ENCODE results near the gene LIMCH1.

Gene LIMCH1

DNA sequence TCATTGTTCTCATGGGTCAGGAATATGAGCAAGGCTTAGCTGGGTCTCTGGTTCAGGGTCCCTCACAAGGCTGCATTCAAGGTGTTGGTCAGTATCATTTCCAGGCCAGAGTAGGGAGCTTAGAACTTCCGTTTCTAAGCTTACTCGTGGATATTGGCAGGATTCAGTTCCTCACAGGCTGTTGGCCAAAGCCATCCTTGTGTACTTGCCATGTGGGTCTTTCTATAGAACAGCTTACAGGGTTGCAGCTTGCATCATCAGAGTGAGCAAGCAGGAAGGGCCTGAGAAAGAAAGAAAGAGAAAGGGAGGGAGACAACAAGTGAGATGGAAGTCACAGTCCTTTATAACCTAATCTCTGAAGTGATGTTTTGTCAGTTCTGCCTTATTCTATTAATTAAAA is 5.1 kb upstream of the LIMCH1 start:
- FAIRE-seq (no peak), DNase-seq (ENCODE audit: insufficient read length) (no peak)
- TF ChIP-seq POLR2A (IDR thresholded peaks at IDR 0.05; ENCODE audit: low read depth, low read length) (no peak), TAF1 (IDR thresholded peaks at IDR 0.05; ENCODE audit: borderline replicate concordance, low read depth, low read length) (no peak)

DNA sequence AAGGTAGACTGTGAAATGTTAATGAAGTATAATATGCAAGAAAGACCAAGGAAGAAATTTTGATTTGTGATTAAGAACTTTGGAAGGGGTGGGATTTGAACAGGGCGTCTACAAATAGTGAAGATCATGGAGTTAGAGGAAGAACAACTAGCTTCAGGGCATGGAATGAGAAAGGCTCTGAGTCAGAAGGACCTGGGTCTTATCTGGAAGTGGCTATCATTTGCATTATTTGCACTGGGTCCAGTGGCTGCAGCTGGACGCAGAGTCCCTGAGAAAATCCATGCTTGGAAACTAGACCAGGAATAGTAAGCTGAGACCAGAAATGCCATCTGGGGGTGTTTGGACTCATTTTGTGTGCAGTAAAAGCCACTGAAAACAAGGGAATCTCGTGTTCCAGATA is 4.3 kb upstream of the LIMCH1 start:
- DNase-seq (ENCODE audit: insufficient read length) (no peak), FAIRE-seq (no peak)
- TF ChIP-seq TAF1 (IDR thresholded peaks at IDR 0.05; ENCODE audit: borderline replicate concordance, low read depth, low read length) (no peak), POLR2A (IDR thresholded peaks at IDR 0.05; ENCODE audit: low read depth, low read length) (no peak), POLR2AphosphoS5 (IDR thresholded peaks at IDR 0.05; ENCODE audit: low read depth, low read length) (no peak)

DNA sequence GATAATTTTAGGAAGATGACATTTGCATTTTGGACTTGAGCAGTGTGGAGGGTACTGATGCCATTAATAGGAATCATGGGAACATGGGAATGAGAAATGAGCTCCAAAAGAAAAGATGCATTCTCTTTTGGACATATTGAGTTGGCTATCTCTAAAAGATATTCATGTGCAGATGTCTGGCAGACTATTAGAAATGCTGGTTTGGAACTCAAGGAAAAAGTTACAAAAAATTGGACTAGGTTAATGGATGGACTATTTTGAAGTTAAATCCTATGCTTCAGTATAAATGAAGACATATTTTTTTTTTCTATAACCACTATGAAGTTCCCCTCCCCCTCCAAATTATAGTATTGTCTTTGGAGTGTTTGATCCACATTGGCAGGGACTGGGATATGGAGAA is 3.6 kb upstream of the LIMCH1 start:
- FAIRE-seq (no peak), DNase-seq (ENCODE audit: insufficient read length) (no peak)
- TF ChIP-seq TAF1 (IDR thresholded peaks at IDR 0.05; ENCODE audit: borderline replicate concordance, low read depth, low read length) (no peak), POLR2A (IDR thresholded peaks at IDR 0.05; ENCODE audit: low read depth, low read length) (no peak), POLR2AphosphoS5 (IDR thresholded peaks at IDR 0.05; ENCODE audit: low read depth, low read length) (no peak)

DNA sequence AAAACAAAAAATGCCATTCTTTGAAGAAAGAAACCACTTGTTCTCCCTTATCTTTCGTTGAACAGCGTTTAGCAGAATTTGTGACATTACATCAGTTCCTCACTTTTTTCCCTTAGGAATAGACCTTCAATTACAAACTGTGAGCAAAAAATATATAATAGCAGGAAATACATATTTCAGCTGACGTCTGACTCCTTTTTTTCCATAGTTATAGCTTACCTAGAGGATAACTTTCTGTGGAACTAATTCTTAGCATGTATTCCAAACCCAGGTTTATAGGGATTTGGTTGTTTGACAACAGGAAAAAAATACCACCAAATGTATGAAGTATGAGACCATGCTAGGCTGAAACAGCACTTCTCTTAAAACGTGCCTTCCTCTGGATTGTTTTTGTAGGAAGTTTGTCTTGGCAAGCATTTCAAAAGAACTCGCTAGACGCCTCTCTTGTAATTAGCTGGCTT is 2.0 kb upstream of the LIMCH1 start:
- TF ChIP-seq POLR2AphosphoS5 (IDR thresholded peaks at IDR 0.05; ENCODE audit: low read depth, low read length): no peak
- TF ChIP-seq POLR2A (IDR thresholded peaks at IDR 0.05; ENCODE audit: low read depth, low read length): no peak
- no peak for TF ChIP-seq TAF1 (IDR thresholded peaks at IDR 0.05; ENCODE audit: borderline replicate concordance, low read depth, low read length)
- FAIRE-seq: no peak
- no peak for DNase-seq (ENCODE audit: insufficient read length)

DNA sequence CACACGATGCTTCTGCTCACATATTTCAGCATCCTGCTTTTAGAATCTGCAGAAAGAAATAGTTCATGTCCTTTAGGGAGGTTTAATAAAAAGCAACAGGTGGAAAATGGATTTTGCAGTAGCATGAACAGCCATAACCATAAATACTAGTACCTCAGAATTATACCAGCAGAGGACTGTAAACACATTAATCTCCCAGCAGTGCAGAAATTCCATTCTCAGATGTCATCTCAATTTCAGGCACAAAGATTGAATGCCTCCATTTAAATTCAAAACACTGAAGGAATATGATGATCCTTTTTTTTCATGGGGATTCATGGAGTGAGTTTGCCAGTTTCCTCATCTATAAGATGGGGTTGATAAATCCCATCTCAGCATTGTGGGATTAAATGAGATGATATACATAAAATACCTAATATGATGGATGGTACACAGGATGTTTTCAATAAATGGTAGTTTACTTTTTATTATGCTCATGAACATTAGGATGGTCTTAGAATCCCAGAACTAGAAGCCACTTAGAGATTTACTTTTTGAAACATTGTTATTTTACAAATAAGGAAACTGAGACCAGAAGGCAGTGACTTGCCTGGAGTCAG is 566 bp upstream of the LIMCH1 start:
- FAIRE-seq (no peak), DNase-seq (ENCODE audit: insufficient read length) (no peak)
- TF ChIP-seq POLR2AphosphoS5 (IDR thresholded peaks at IDR 0.05; ENCODE audit: low read depth, low read length) (no peak), POLR2A (IDR thresholded peaks at IDR 0.05; ENCODE audit: low read depth, low read length) (no peak), TAF1 (IDR thresholded peaks at IDR 0.05; ENCODE audit: borderline replicate concordance, low read depth, low read length) (no peak)

DNA sequence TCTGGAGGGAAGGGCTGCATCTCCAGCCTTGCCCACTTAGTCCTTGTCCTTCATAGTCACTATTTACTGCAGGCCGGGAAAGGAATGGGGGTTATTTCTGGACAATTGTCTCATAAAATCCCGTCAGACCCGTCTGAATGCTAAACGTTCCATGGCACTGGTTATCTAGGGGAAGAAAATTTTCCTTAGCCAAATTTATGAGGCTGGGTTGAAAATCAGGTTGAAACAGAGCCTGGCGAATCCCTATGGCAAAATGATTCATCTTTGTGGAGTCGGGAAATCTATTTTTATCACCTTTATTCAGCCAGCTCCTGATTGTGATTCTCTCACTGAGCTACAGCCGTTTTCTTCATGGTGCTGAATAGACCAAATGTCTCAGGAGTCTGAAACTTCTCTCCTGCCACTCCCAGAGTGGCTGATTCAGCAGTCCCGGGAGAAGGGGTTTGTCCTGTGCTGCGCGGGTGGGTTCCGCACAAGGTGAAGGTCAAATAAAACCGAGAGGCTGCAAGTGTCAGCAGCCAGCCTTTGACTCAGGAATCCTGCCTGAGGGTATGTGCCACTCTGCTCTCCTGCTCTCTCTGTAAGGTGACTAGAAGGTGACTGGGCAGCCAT is 1.0 kb downstream of the LIMCH1 start:
- TF ChIP-seq TAF1 (IDR thresholded peaks at IDR 0.05; ENCODE audit: borderline replicate concordance, low read depth, low read length) (no peak), POLR2A (IDR thresholded peaks at IDR 0.05; ENCODE audit: low read depth, low read length) (no peak), POLR2AphosphoS5 (IDR thresholded peaks at IDR 0.05; ENCODE audit: low read depth, low read length) (no peak)
- DNase-seq (ENCODE audit: insufficient read length) (no peak), FAIRE-seq (no peak)

DNA sequence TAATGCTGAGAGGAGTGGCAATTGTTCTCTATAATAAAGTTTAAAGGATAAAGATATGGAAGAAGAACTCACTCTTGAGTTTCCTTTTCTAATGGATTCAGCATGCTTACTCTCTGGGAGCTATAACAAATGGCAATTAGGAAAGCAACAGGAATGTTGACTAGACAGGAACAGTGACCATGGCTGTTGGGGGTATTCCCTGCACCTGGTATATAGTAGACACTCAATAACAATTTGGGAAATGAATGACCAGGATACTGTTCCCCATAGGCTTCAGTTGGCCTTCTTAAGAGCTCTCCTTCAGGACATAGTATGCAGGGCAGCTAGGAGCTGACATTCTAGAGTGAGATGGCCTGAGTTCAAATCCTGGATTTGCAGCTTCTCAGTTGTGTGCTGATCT is 1.8 kb downstream of the LIMCH1 start:
- no peak for TF ChIP-seq POLR2AphosphoS5 (IDR thresholded peaks at IDR 0.05; ENCODE audit: low read depth, low read length)
- no peak for TF ChIP-seq TAF1 (IDR thresholded peaks at IDR 0.05; ENCODE audit: borderline replicate concordance, low read depth, low read length)
- TF ChIP-seq POLR2A (IDR thresholded peaks at IDR 0.05; ENCODE audit: low read depth, low read length): no peak
- no peak for DNase-seq (ENCODE audit: insufficient read length)

DNA sequence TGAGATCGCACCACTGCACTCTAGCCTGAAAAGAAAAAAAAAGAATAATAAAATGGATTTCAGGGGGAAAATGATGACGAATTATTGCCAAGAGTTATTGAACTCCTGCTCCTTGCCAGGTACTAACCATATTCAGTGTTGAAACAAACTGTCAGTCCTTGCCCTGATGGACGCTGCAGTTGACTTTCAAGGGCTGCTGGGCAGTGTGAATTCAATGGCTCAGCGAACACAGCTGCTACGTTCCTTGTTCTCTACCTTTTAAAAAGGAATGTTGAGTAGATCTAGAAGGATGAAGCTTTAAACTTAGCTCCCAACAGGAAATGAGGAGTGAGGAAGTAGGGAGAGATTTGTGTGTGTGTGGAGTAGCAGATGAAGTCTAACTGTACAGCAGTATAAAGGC is 2.7 kb downstream of the LIMCH1 start:
- TF ChIP-seq POLR2A (IDR thresholded peaks at IDR 0.05; ENCODE audit: low read depth, low read length): no peak
- TF ChIP-seq POLR2AphosphoS5 (IDR thresholded peaks at IDR 0.05; ENCODE audit: low read depth, low read length): no peak
- TF ChIP-seq TAF1 (IDR thresholded peaks at IDR 0.05; ENCODE audit: borderline replicate concordance, low read depth, low read length): no peak
- no peak for FAIRE-seq
- no peak for DNase-seq (ENCODE audit: insufficient read length)

More for the DNA sequence above, 1.8 kb downstream of the LIMCH1 start:
- FAIRE-seq: no peak

DNA sequence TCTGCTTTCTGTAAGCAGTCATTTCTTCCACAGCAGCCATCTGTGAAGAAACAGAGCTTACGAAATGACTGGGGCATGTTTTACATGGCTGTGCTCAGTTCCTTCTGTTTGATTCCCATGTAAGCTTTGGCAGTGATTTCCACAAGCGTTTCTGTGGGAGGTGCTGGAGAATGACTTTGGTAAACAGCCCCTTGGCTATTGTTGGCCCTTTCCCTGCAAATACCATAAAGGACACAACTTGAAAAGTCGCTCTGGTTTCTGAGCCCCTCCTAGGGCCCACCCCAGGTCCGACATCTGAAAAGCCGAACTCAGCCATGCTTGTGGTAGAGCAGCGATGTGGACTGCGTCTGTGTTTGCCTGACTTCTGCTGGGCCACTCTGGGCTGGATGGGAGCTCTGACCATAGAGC is 3.7 kb downstream of the LIMCH1 start:
- TF ChIP-seq POLR2AphosphoS5 (IDR thresholded peaks at IDR 0.05; ENCODE audit: low read depth, low read length) (no peak), POLR2A (IDR thresholded peaks at IDR 0.05; ENCODE audit: low read depth, low read length) (no peak)
- DNase-seq (ENCODE audit: insufficient read length) (no peak), FAIRE-seq (no peak)

DNA sequence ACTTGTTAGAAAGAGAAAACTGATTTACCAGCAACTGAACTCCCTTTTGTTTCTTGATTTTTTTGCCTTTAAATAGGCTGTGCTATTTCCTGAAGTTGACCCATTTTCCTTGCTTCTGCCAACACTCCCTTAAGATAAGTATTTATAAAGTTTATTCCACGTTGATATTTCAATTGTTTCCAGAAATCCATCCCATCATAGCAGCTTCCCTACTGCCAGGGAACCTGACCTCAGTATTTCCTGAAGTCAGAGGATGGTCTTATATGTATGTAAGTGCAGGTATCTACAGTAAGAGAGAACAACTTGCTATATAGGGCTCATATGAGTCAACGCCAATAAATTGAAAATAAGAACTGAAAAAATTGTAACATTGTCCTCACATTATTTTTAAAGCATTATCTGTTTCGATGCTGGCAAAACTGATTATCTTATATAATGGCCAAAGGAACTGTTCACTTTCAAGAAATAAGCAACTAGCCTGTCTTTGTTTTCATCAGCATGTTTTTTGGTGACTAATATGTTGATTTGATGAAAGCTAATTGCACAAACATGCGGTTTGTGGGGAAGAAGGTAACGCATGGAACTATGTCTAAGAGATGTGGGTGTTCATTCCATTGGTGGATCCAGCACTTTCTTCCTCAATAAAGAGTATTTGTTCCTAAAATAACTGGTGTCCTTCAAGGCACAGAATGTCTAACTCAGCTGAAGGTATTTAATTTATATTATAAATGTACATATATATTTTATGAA is 4.7 kb downstream of the LIMCH1 start:
- TF ChIP-seq POLR2AphosphoS5 (IDR thresholded peaks at IDR 0.05; ENCODE audit: low read depth, low read length) (no peak), POLR2A (IDR thresholded peaks at IDR 0.05; ENCODE audit: low read depth, low read length) (no peak), TAF1 (IDR thresholded peaks at IDR 0.05; ENCODE audit: borderline replicate concordance, low read depth, low read length) (no peak)
- DNase-seq (ENCODE audit: insufficient read length) (no peak), FAIRE-seq (no peak)

DNA sequence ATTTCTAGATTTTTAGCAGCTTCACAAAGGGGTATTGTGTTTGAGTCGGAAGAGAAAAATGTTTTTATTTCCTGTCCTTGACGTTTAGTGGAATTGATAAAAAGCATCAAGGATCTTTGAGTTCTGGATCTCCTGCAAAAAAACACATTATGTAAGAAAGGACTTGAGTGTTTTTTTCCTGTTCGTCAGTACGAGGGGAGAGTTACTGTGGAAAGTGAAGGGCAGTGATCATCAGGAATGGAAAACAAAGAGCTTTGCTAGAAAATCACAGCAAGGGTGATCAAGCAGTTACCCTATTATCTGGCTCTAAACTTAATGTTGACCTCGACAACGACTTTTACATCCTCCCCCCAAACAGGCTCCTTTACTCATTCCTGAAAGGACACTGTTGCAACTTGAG is 7.3 kb downstream of the LIMCH1 start:
- FAIRE-seq: no peak
- no peak for TF ChIP-seq POLR2AphosphoS5 (IDR thresholded peaks at IDR 0.05; ENCODE audit: low read depth, low read length)
- no peak for TF ChIP-seq TAF1 (IDR thresholded peaks at IDR 0.05; ENCODE audit: borderline replicate concordance, low read depth, low read length)
- no peak for TF ChIP-seq POLR2A (IDR thresholded peaks at IDR 0.05; ENCODE audit: low read depth, low read length)

DNA sequence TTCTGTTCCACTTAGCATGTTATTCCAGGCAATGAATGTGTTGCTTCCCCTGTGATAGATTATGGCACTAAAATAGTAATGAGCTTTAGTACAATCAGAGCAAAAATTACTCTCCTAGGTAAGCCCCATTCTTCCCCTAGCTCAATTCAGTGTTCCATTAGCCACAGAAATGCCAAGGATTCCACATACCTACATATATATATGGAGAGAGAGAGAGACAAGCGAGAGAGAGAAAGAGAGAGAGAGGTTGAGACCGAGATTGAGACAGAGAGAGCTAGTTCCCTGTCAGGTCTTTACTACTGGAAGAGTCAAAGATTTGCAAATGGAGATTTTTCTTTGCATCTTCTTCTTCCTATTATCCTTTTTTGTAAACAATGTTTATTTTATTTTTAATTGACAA is 8.7 kb downstream of the LIMCH1 start:
- DNase-seq (ENCODE audit: insufficient read length) (no peak), FAIRE-seq (no peak)
- TF ChIP-seq POLR2A (IDR thresholded peaks at IDR 0.05; ENCODE audit: low read depth, low read length) (no peak), POLR2AphosphoS5 (IDR thresholded peaks at IDR 0.05; ENCODE audit: low read depth, low read length) (no peak), TAF1 (IDR thresholded peaks at IDR 0.05; ENCODE audit: borderline replicate concordance, low read depth, low read length) (no peak)

More for the DNA sequence above, 7.3 kb downstream of the LIMCH1 start:
- DNase-seq (ENCODE audit: insufficient read length): no peak
